Panc1 (cell line): ENCODE data around the gene NDUFS6.

Experiments
- CTCF ChIP-seq: fragments of 450-650 bp; IDR thresholded peaks from 2 replicates; pipeline ENCODE4 v1.5.1; 2017; ENCODE audit warnings: mild to moderate bottlenecking
- POLR2AphosphoS5 ChIP-seq: IDR thresholded peaks from 2 replicates; pipeline ENCODE4 v1.6.1; 2012; ENCODE audit warnings: mild to moderate bottlenecking, low read depth, low read length, moderate library complexity
- REST ChIP-seq, 2 experiments: IDR thresholded peaks; 2 replicates each; pipeline ENCODE4 v1.6.1; 2011 to 2012; ENCODE audit warnings: low read depth in 2 of 2, control low read depth in 1 of 2, low read length in 1 of 2, mild to moderate bottlenecking in 1 of 2, moderate library complexity in 1 of 2; ENCODE audit not compliant: insufficient read depth in 1 of 2
- TCF7L2 ChIP-seq: IDR thresholded peaks from 2 replicates; pipeline ENCODE4 v1.6.1; 2011; ENCODE audit warnings: mild to moderate bottlenecking, low read depth, low read length, inconsistent platforms

DNA sequence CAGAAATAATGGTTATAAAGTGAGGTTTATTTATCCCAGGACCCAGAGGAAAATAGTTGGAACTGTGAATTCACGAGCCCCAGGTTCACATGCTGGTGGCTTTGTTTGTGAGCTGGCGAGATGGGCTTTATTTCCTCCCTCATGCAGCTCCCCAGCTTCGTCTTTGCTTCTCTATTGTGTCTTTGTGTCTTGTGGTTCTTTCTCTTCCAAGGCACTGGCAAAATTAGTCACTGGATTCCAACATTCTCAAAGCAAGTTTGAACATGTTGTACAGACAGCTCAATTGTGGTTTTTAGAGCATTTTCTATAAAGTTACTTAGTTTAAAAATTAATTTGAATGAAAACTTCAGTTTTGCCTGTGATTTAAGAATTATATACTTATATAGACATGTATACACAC, 7.2 kb downstream of the NDUFS6 start:
- TF ChIP-seq CTCF (no peak), POLR2AphosphoS5 (no peak), REST (IDR thresholded peaks at IDR 0.05; ENCODE audit: insufficient read depth in 1 of 2, low read depth in 2 of 2, low read length in 1 of 2) (no peak), TCF7L2 (no peak)
